ENCODE measurements around the gene AMBP. TPM values are rescaled to one million over a fixed set of nuclear protein-coding genes. Genes with fewer than 3 reads are reported as not detected.

AMBP gene
- 6.1 to 9.0 TPM (median 6.5 TPM) in 5 replicates for total RNA-seq (2022; extraction: Qiagen RNA extraction; ENCODE audit: low read depth)

DNA sequence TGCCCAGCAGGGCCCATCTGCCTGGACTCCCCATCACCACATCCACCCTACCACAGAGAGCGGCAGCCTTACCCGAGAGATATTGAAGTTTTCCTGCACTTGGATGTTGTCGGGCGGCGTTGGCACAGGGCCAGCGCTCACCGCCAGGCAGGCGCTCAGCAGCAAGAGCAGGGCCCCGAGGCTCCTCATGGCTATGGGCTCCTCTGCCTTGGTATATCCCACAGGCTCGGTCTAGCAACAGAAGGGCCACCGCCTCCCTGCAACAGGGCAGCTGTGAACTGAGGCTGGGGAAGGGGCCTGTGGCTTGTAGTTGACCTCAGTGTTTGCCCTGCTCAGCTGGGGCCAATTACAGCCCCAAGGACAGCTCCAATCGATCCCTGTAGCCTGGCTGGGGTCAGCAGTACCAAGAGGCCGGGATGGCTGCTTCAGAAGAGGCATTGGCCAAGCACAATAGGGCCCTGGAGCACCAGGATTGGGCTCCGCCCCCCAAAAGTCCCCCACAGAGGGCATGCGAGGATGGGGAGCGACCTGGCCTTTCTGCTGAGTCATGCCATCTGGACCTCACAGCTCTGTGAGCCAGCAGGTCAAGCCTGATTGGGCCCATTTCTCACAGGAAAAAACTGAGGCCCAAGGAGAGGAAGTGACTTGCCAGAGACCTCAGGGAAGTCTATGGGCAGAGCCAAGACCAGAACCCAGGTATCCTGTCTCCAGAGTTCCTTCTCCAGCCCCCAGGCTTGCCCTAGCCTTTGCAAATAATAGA lies at the start of gene AMBP:
TSS of gene AMBP (minus strand) at position 280 of the 760 bp plus-strand sequence. CDS start at position 189, 91 bp downstream.

GRCh38 chr9:114098936-114099668 lies 21.0 kb upstream of the AMBP start, which contains the start of gene KIF12:
Gene KIF12, minus strand, starts transcription at chr9:114099292. Its CDS starts 16 bp downstream, at chr9:114099276.

Other genes starting within 250 kb of the AMBP start
- gene ZNF618, start 202.0 kb downstream of the AMBP start, total RNA-seq (2022; extraction: Qiagen RNA extraction; ENCODE audit: low read depth) = 7.4 to 12.2 TPM (median 10.8 TPM) in 5 replicates
- gene KIF12, start 21.0 kb upstream of the AMBP start, total RNA-seq (2022; extraction: Qiagen RNA extraction; ENCODE audit: low read depth) = 0.97 to 2.3 TPM (median 1.6 TPM) in 5 replicates
- gene COL27A1, start 77.2 kb upstream of the AMBP start, total RNA-seq (2022; extraction: Qiagen RNA extraction; ENCODE audit: low read depth) = 7.0 to 15.1 TPM (median 12.0 TPM) in 5 replicates
- not detected in 5 replicates for gene ORM1, start 244.8 kb upstream of the AMBP start, total RNA-seq (2022; extraction: Qiagen RNA extraction; ENCODE audit: low read depth)